UCSD-AML1 (cell line): ENCODE results near the gene SLC29A4.
A peak's percentile ranks its signal among the peaks of the same experiment; 100 is the strongest.
"Not testable (repeated sequence)": the region's sequence is repeated elsewhere in the genome, so short reads cannot be mapped to it uniquely, and the experiment has no call there.

Source experiments
- DNase-seq: peaks from one replicate; lab custom pipeline; 2025; ENCODE audit not compliant: unreplicated experiment; lab: John Stamatoyannopoulos, UW

SLC29A4 gene, protein sequence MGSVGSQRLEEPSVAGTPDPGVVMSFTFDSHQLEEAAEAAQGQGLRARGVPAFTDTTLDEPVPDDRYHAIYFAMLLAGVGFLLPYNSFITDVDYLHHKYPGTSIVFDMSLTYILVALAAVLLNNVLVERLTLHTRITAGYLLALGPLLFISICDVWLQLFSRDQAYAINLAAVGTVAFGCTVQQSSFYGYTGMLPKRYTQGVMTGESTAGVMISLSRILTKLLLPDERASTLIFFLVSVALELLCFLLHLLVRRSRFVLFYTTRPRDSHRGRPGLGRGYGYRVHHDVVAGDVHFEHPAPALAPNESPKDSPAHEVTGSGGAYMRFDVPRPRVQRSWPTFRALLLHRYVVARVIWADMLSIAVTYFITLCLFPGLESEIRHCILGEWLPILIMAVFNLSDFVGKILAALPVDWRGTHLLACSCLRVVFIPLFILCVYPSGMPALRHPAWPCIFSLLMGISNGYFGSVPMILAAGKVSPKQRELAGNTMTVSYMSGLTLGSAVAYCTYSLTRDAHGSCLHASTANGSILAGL

DNA sequence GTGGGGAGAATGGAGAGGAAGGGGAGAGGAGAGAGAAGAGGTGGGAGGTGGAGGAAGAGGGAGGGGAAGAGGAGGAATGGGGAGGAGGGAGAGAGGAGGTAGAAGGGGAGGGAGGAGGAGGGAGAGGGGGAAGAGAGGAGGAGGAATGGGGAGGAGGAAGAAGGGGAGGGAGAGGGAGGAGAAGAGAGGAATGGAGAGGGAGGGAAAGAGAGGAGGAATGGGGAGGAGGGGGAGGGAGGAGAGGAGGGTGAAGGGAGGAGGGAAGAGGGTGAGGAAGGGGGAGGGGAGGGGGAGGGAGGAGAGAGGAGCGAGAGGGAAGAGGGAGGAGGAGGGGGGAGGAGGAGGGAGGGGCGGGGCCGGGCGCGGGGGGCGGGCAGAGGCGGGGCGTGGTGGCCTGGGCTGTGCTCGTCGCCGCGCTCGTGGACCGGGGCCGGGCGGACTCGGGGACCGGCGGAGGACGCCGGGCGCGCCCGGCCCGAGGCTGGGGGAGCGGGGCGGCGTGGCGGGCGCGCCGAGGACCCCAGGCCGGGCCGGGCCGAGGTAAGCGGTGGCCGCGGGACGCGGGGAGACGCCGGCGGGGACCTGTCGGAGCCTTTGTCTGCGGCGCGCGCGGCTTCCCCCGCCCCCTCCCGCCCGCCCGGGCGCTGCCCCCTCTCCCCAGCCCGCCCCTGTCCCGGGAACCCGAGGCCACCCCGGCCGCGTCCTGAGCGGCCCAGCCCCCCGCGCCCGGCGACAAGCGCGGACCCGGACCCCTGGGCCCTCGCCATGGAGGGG, at the start of gene SLC29A4:
SLC29A4 (plus strand) TSS at position 401 of the 774 bp plus-strand sequence. CDS start 4,874 bp downstream, outside the sequence.
- DNase-seq: peak; percentile 10

- no peak for DNase-seq
Measured at GRCh38 chr7:5234852-5235831, 47.6 kb upstream of the SLC29A4 start.

- peak; percentile 15 for DNase-seq
Measured at GRCh38 chr7:5237286-5237685, 45.5 kb upstream of the SLC29A4 start.

DNA sequence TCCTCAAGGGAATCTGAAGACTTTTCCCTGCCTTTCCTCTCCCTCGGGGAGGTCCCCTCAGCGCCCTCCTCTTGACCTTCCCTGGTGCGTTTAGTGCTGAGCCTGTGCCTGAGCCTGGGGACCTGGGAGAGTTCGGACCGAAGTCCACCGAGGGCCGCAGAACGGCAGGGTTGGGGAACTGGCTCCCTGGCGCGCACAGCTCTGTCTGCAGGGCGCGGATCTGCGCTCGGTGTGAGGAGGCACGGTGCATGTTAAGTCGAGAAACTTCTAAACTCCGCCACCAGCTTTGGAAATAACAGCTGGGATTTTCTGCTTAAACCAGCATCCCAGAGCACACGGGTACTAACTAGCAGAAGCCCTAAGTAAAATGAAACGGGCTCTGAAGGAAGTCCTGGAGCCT, 44.2 kb upstream of the SLC29A4 start:
- no peak for DNase-seq

DNA sequence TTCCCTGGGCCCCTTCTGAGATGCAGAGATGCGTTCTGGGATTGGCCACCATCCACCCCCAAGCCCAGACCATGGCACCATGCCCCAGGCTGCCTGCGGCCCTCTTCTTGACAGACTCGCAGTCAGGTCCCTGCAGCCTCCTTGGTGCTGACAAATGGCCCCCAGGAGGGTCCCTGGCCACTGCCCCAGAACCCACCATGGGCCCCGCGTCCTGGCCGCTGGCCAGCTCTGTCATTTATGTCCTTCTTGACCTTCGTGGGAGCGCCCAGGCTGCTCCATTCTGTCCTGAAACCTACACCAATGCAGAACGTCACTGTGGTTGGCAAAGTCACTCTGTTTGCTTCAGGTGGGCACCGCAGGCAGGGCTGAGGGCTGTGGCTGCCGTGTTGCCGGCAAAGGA, 39.5 kb upstream of the SLC29A4 start:
- no peak for DNase-seq

DNA sequence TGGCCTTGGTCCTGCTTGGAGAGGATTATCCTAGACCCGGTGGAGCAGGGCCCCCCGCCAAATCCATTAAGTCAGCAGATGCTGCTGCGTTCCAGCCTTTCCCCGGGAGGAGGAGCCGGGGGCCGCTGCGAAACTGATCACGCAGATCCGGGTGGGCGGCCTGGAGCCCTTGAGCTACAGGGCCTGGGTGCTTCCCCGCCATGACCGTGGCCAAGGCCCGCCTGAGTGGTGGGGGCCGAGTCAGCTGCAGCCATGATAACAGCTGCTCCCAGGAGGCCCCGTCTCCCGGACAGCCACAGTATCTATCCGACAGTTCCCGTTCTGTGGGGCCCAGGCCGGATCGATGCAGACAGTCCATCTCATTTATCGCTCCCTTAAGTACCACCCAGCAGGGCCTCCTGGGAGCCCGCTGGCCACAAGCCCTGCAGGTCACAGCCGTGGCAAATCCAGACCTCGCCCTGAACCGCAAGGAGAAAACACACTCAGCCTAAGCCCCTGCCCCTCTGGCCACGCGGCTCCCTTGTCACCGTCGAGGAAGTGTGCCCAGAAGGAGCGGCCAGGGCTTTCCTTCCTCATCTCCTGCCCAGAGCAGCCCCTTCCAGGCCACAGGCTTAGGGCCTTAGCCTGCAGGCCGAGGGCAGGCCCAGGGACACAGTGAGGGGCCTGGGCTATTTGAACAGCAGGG, 34.4 kb upstream of the SLC29A4 start:
- no peak for DNase-seq

DNA sequence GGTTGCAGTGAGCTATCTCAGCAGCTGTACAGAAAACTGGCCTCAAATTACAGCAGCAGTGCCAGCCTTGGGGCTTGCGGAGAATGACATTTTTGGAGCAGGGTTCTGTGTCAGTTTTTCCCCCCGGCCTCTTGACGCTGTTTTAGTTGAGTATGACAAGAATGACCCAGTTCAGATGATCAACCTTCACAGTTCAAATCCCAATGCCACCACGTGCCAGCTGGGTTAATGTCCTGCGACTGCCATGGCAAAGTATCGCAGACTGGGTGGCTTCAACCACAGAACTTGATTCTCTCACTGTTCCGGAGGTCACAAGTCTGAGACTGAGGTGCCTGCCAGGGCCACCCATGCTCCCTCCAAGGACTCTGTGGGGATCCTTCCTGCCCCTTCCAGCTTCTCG, 32.0 kb upstream of the SLC29A4 start:
- not testable (repeated sequence) for DNase-seq

- not testable (repeated sequence) for DNase-seq
Measured at GRCh38 chr7:5253529-5253928, 29.2 kb upstream of the SLC29A4 start.

- not testable (repeated sequence) for DNase-seq
Measured at GRCh38 chr7:5254371-5254770, 28.4 kb upstream of the SLC29A4 start.

- no peak for DNase-seq
Measured at GRCh38 chr7:5255832-5256231, 26.9 kb upstream of the SLC29A4 start.

DNA sequence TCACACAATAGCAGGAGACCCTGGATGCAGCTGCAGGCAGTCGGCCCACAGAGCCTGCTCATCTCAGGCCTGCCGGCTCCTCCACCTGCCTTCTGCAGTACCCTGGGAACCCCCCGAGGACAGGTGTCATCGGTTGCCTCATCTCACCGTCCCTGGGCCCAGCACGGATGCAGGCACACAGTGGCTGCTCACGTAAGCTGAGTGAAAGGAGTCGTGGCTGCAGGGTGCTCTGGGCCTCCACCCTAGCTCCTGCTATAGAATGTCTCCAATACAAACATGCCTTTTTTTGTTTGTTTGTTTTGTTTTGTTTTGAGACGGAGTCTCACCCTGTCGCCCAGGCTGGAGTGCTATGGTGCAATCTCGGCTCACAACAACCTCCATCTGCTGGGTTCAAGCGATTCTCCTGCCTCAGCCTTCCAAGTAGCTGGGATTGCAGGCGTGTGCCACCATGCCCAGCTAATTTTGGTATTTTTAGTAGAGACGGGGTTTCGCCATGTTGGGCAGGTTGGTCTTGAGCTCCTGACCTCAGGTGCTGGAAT, 22.1 kb upstream of the SLC29A4 start:
- DNase-seq: not testable (repeated sequence)

DNA sequence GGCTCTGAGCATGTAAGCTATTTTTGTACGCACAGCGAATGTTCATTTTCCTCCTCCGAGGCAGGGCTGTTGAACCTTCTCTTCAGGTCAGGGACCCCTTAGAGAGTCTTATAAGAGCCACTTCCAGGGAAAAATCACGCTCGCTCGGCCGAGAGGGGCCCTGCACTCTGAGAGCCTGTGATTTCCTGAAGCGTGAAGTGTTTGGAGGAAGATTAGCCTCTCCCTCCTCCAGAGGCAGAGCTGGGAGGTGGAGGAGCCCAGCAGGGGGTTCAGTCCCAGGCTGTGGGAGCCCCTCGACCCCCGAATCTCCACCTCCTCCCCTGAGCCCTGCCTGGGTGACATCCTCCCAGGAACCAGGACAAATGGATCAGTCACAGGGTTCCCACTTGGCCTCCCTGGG, 19.7 kb upstream of the SLC29A4 start:
- DNase-seq: not testable (repeated sequence)

DNA sequence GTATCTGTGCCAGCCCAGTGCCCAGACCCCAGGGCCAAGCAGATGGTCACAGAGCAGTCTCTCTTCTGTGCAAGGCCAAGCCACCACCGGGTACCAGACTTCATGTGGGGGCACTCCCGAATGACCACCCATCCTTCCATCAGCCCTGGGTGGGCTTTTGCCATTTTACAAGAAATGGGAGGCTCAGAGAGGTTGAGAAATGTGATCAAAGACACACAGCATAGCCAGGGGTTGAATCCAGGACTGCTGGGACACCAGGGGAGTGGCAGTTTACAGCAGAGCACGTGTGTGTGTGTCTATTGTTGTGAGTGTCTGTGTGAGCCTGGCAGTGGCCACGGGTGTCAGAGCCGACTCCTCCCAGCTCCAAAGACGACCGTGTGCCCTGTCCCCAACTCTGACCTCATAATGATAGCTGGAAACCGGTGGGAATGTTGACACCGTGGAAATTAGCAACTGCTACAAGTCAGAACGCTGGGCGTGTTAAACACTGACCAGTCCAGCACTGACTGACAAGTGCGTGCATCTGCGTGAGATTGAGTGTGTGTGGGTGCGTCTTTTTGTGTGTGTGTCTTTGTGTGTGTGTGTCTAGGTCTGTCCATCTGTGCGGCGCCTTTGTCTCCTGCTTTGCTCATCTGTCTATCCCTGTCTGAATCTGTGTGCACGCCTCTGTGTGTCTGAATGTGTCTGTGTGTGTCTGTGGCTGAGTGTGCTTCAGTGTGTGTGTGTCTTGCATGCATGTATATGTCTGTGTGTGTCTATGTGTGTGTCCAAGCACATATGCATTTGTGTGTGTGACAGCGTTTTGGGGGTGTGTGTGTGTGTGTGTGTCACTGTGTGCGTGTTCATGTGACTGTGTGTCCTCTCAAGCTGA, 17.2 kb upstream of the SLC29A4 start:
- no peak for DNase-seq

DNA sequence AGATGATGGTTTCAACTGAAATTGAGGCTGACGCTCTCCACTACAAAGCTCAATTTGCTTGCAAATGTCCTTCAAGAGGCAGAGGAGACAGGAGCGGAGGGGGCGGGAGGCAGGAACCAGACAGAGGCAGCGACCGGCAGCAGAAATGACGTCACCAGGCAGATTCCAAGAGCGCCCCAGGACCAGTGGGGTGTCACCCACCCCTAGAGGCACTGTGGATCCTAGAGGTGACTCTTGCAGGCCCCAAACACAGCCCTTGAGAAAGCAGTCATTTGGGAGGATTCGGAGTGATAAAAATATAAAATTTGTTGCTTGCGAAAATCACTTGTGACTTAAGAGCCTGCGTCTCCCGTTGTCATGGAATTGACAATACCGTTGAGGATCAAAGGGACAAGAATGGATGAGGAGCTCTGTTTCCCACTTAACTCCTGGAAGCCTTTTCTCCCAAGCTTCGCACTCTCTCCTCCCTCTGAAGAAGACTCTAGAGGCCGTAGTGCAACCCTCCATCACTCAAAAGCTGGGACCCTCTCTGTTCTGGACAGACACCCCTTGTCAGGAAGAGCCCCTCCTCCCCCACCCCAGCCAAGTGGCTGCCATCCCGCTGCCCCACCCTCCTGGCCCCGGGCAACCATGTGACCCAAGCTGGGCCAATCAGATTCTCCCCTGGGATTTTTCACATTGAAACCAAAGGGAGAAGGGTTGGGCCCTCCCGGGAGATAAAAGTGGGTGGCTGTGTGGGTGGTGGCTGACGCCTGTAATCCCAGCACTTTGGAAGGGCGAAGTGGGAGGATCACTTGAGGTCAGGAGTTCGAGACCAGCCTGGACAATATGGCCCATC, 16.3 kb upstream of the SLC29A4 start:
- no peak for DNase-seq

DNA sequence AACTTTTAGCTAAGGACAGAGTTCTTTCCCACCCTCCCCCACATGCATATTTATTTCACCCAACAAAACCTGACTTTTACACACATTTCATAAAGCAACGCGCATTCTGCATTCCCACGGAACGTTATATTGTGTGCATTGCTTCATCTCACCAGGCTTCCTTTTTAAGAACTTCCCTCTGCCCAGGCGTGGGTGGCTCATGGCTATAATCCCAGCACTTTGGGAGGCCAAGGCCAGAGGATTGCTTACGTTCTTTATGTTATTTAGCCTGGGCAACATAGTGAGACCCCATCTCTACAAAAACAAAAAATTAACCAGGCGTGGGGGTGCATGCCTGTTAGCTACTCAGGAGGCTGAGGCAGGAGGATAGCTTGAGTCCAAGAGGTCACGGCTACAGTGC, 14.9 kb upstream of the SLC29A4 start:
- DNase-seq: not testable (repeated sequence)

- DNase-seq: not testable (repeated sequence)
Measured at GRCh38 chr7:5269992-5270657, 12.6 kb upstream of the SLC29A4 start.

DNA sequence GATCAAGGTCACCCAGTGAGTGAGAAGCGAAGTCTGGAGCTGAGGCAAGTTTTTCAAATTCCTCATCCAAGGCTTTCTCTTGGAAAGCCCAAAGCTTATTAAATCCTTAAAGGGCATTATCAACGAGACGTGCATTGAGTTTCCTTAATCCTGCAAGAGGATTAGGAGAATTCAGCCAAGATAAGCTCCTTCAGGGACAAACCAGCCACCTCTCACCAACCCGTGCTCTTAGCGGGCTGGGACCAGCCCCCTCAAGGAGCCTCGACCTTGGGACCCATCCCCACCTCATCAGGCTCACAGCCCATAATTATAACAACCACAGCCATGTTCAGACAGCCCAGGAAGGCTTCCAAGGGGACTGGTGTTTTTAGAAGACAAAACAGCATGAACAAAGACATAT, 12.0 kb upstream of the SLC29A4 start:
- DNase-seq: no peak
